K562 (cell line): ENCODE results near the gene MCAT. TPM values are rescaled to one million over a fixed set of nuclear protein-coding genes. Genes with fewer than 3 reads are reported as not detected.

Experiments
- ATAC-seq: fragments of 200-7000 bp; cut with Tn5 transposase; 3 replicates; pipeline ENCODE4 v1.9.1; 2020; ENCODE audit warnings: moderate library complexity
- BruUV-seq: library from RNA; stranded (reverse); fragments of 400-500 nt; replicated peaks from 2 replicates; lab custom pipeline; 2021; lab: Mats Ljungman, UMichigan
- CTCF ChIA-PET: fragments of 300-600 bp; formaldehyde crosslinking; extraction: SDS; loops from one replicate; lab custom pipeline; 2021; ENCODE audit warnings: low intra/inter-chr PET ratio; lab: Yijun Ruan, JAX
- POLR2A ChIA-PET: fragments of 300-600, 350-650 bp; sonication (Branson Sonifier 250); formaldehyde crosslinking; extraction: SDS; loops from one replicate; lab custom pipeline; 2021; ENCODE audit warnings: antibody characterized with exemption, inconsistent platforms; lab: Yijun Ruan, JAX
- DNase-seq, 4 experiments: peaks; one replicate each; pipeline versions ENCODE4 v3.0.0 to v3.0.0-alpha.2; 2011 to 2018; ENCODE audit warnings: low spot score in 3 of 4, mixed read lengths in 3 of 4; ENCODE audit errors: extremely low read depth in 1 of 4
- FAIRE-seq: peaks from 2 replicates; lab custom pipeline; 2011; peaks lifted over from hg19 to GRCh38; lab: Jason Lieb, UNC
- H2AFZ ChIP-seq: 2 replicates; pipeline ENCODE4 v1.6.0; 2011; ENCODE audit warnings: low read depth, low read length, control low read depth, inconsistent platforms
- H3K27ac ChIP-seq: fragments of 200-600 bp; 3 replicates; pipeline ENCODE4 v1.8.0; 2011; ENCODE audit warnings: low read depth, mild to moderate bottlenecking, control low read depth, inconsistent platforms, low read length, moderate library complexity, mixed read lengths; ENCODE audit errors: extremely low read depth
- H3K27me3 ChIP-seq, 2 experiments: fragments of 300-600 bp in 1 of 2; 2 replicates in 1 of 2; 3 replicates in 1 of 2; pipeline versions ENCODE4 v1.6.0 to v1.8.0; 2011; ENCODE audit warnings: inconsistent platforms in 2 of 2, low read length in 2 of 2, mild to moderate bottlenecking in 1 of 2, mixed read lengths in 1 of 2, moderate library complexity in 1 of 2; ENCODE audit not compliant: control insufficient read depth in 2 of 2, insufficient read depth in 2 of 2
- H3K36me3 ChIP-seq: fragments of 300-600 bp; 3 replicates; pipeline ENCODE4 v1.8.0; 2011; ENCODE audit warnings: mild to moderate bottlenecking, low read length, inconsistent platforms; ENCODE audit not compliant: control insufficient read depth, insufficient read depth
- H3K4me1 ChIP-seq, 2 experiments: fragments of 200-600 bp in 1 of 2; replicated peaks in 1 of 2; 2 replicates in 1 of 2; 3 replicates in 1 of 2; pipeline versions ENCODE4 v1.5.1 to v1.8.0; 2011; ENCODE audit warnings: inconsistent platforms in 2 of 2, low read length in 2 of 2, mild to moderate bottlenecking in 1 of 2, mixed read lengths in 1 of 2, moderate library complexity in 1 of 2; ENCODE audit not compliant: control insufficient read depth in 2 of 2, insufficient read depth in 2 of 2
- H3K4me2 ChIP-seq: 2 replicates; pipeline ENCODE4 v1.6.1; 2011; ENCODE audit warnings: low read length, control low read depth, inconsistent platforms, mixed read lengths; ENCODE audit not compliant: insufficient read depth
- H3K4me3 ChIP-seq: fragments of 200-600 bp; sonication (generic), shearing (Covaris generic); 2 replicates; pipeline ENCODE4 v1.5.1; 2016; ENCODE audit warnings: control low read depth, inconsistent platforms
- H3K79me2 ChIP-seq: fragments of 200-600 bp; 3 replicates; pipeline ENCODE4 v1.8.0; 2011; ENCODE audit warnings: low read length, inconsistent platforms; ENCODE audit not compliant: control insufficient read depth, insufficient read depth
- H3K9ac ChIP-seq, 2 experiments: 2 replicates each; pipeline versions ENCODE4 v1.6.0 to v1.6.1; 2011; ENCODE audit warnings: low read depth in 2 of 2, low read length in 2 of 2, control low read depth in 1 of 2, inconsistent platforms in 1 of 2, mild to moderate bottlenecking in 1 of 2, mixed read lengths in 1 of 2; ENCODE audit not compliant: insufficient read depth in 1 of 2
- H3K9me1 ChIP-seq: one replicate; pipeline ENCODE4 v1.6.0; 2011; ENCODE audit warnings: inconsistent platforms, mild to moderate bottlenecking, low read length, moderate library complexity; ENCODE audit not compliant: control insufficient read depth, insufficient read depth
- H3K9me3 ChIP-seq: replicated peaks from 2 replicates; pipeline ENCODE4 v1.5.1; 2011; ENCODE audit warnings: low read depth, low read length, inconsistent platforms; ENCODE audit not compliant: control insufficient read depth, insufficient read depth
- H4K20me1 ChIP-seq: replicated peaks from 2 replicates; pipeline ENCODE4 v1.6.1; 2011; ENCODE audit warnings: low read length, inconsistent platforms, mixed read lengths; ENCODE audit not compliant: control insufficient read depth, insufficient read depth
- ARNT ChIP-seq, 2 experiments: fragments of 450-650 bp; IDR thresholded peaks; 2 replicates each; pipeline ENCODE4 v1.6.1; 2016; ENCODE audit warnings: mild to moderate bottlenecking in 1 of 2
- CBX8 ChIP-seq: fragments of 200-600 bp; sonication (generic); IDR thresholded peaks from 2 replicates; pipeline ENCODE4 v1.6.1; 2012; ENCODE audit warnings: borderline replicate concordance, mixed run types, low read depth, mild to moderate bottlenecking, moderate library complexity, mixed read lengths, low read length, control low read depth, inconsistent platforms; ENCODE audit not compliant: poor library complexity, severe bottlenecking; ENCODE audit errors: extremely low read depth
- FOXA1 ChIP-seq: fragments of 450-650 bp; IDR thresholded peaks from 2 replicates; pipeline ENCODE4 v1.6.1; 2016; ENCODE audit warnings: mild to moderate bottlenecking, borderline replicate concordance
- JUN ChIP-seq, 2 experiments: sonication (generic) in 1 of 2; formaldehyde crosslinking in 1 of 2; IDR thresholded peaks; 2 replicates each; pipeline versions ENCODE4 v1.6.1 to v1.8.0; 2012 to 2022; ENCODE audit warnings: borderline replicate concordance in 2 of 2, mild to moderate bottlenecking in 2 of 2, improper control_type of control experiment in 1 of 2, low read depth in 1 of 2, low read length in 1 of 2, missing genetic modification reagents in 1 of 2
- POLR2G ChIP-seq: fragments of 200-400 bp; formaldehyde crosslinking; IDR thresholded peaks from 2 replicates; pipeline ENCODE4 v1.6.1; 2017; ENCODE audit warnings: low read depth, mild to moderate bottlenecking, antibody characterized with exemption, low read length, moderate library complexity
- RBM22 ChIP-seq: fragments of 200-400 bp; formaldehyde crosslinking; IDR thresholded peaks from 2 replicates; pipeline ENCODE4 v1.6.1; 2018; ENCODE audit warnings: low read length, low read depth; ENCODE audit not compliant: poor library complexity, severe bottlenecking
- ZNF212 ChIP-seq: fragments of 450-650 bp; formaldehyde crosslinking; IDR thresholded peaks from 2 replicates; pipeline ENCODE4 v1.4.0; 2020; ENCODE audit warnings: mild to moderate bottlenecking
- ZNF408 ChIP-seq: fragments of 250-450 bp; sonication (Bioruptor Pico); IDR thresholded peaks from 2 replicates; pipeline ENCODE4 v1.4.0; 2020; ENCODE audit warnings: low read depth, mild to moderate bottlenecking, moderate library complexity
- ZNF444 ChIP-seq: fragments of 250-450 bp; sonication (Bioruptor Pico); IDR thresholded peaks from 2 replicates; pipeline ENCODE4 v1.4.0; 2020; ENCODE audit warnings: mild to moderate bottlenecking, moderate library complexity
- WGBS: fragments of 100-300 bp; shearing (Covaris generic); methylation state at CpG from one replicate; pipeline ENCODE4 v1.1.6; 2016; ENCODE audit warnings: low coverage, mixed read lengths; ENCODE audit not compliant: insufficient coverage; ENCODE audit errors: missing lambda C conversion rate; 5-methylcytosine and 5-hydroxymethylcytosine counted together
- in situ Hi-C: fragments of 300-500 bp; cut with MboI; formaldehyde crosslinking; loops from 4 replicates; pipeline ENCODE4 v1.15.0; 2018; ENCODE audit warnings: inconsistent platforms, mixed read lengths
- intact Hi-C: fragments of 100-400 bp; cut with micrococcal nuclease; formaldehyde crosslinking; loops from 2 replicates; pipeline ENCODE4 v1.14.2; 2022
- polyA plus RNA-seq, 8 experiments: library from polyadenylated mRNA; depleted of rRNA in 4 of 8; stranded (reverse) in 5 of 8; unstranded in 3 of 8; fragments of >200 nt; fragmentation: Nextera tagmentation in 2 of 8; fragmentation: Illumina TruSeq in 1 of 8; extraction: Ambion mirVana in 2 of 8; extraction: Trizol in 1 of 8; gene quantifications; 2 replicates each; pipeline versions ENCODE4 v1.2.1 to v1.2.3, GENCODE V29; 2011 to 2014; ENCODE audit warnings: inconsistent platforms in 1 of 8, missing spikeins in 1 of 8
- total RNA-seq, 7 experiments: library from RNA; depleted of rRNA in 6 of 7; stranded (reverse); fragments of >200 nt in 6 of 7; fragmentation: Illumina TruSeq in 2 of 7; extraction: Trizol in 2 of 7; gene quantifications; 2 replicates each; pipeline versions ENCODE4 v1.2.1 to v1.2.3, GENCODE V29; 2011 to 2021; ENCODE audit warnings: low replicate concordance in 1 of 7
- TF ChIP-seq, protein P1 (sequence below): sonication (generic); formaldehyde crosslinking; IDR thresholded peaks from 2 replicates; pipeline ENCODE4 v1.8.0; 2022; ENCODE audit warnings: mild to moderate bottlenecking, missing genetic modification reagents

The MCAT gene
- total and polyA plus RNA-seq, 9 of the 15 experiments (the other 6 are each of a cell fraction or from before 2014, with no cell fraction given): 3.3 to 27.8 (median 13.9) TPM

DNA sequence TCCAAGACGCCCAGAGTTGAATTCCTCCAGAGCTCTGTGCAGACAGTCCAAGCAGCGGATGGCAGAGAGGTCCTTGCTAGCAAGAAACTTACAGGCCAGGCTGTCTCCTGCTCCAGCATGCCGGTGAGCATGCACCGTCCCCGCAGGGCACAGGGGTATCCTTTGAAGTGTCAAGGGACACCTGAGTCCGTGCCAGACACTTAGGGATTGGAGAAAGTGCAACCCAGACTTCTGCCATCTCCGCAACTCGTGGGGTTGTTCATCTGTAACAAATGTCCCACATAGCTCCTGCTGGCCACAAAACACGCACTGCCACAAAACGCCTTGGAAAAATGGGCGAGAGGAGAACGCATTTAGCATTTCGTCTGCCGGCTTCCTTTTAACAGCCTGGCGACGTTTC is 21.4 kb upstream of the MCAT start:
- Histone ChIP-seq H3K4me2 (no peak overlapping the region), H3K27me3 (no peaks in the 10 kb centered on the region), H3K9me1 (no peaks in the 10 kb centered on the region), H3K36me3 (peaks cover 44% of the 10 kb centered on the region; the same call in 1 of the 3 replicates), H3K4me1 (peaks cover 11 to 75% of the 10 kb centered on the region in 2 experiments), H4K20me1 (no peaks in the 10 kb centered on the region), H3K4me3 (no peak overlapping the region), H2AFZ (no peak overlapping the region), H3K9ac (peak overlapping the region in 1 of 2 experiments; percentile 84; a peak in 1 of 4 replicates), H3K9me3 (no peaks in the 10 kb centered on the region), H3K27ac (no peak overlapping the region), H3K79me2 (no peaks in the 10 kb centered on the region)
- ChIA-PET POLR2A (interaction anchor here (1.0 kb wide), 1 partner anchor 20 kb away, joined by 4 read pairs; no protein-coding TSS in a partner anchor), CTCF (no interaction called here)
- WGBS: 73% methylated on average over 15 of the region's 16 CpGs
- BruUV-seq: no TSS peak
- in situ Hi-C loops: no loop called here
- FAIRE-seq (no peak), ATAC-seq (no peak), DNase-seq (no peak)
- intact Hi-C loops: no loop called here
- TF ChIP-seq POLR2G (peak; percentile 29; the same call in 1 of the 2 replicates), ZNF444 (CRISPR knock-in tag) (no peak)

DNA sequence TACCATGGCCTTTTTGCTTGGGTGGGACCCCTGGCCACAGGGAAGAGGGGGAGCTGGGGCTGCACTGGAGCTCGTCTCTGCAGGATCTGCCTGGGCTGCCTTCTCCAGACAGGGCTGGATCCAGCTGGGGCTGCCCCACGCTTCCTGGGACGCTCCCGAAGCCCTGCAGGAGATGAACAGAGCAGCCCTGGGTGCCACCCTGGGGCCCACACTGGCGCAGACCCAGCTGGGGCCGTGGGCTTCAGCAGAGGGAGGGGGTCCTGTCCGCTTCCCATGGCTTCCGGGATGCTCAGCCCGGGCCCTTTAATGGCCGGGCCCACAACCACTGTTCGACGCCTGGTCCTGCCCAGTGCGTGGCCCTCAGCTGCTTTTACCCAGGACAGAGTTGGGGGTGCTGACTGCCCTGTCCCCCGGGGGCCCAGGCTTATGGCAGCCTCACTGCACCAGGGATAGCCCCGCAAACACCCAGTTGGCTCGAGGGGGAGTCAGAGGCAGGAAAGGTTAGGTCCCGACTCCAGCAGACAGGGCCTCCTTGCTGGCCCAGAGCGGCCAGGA is 20.1 kb upstream of the MCAT start:
- POLR2A ChIA-PET: interaction anchor here (0.6 to 1.2 kb wide), 4 partner anchors 10 to 140 kb away, joined by 3 to 5 read pairs (median 4); no protein-coding TSS in a partner anchor
- Histone ChIP-seq H3K27ac (peak overlapping the region; percentile 49; the same call in 1 of the 3 replicates), H3K4me2 (peak overlapping the region; percentile 49; the same call in 1 of the 2 replicates), H4K20me1 (no peaks in the 10 kb centered on the region), H3K9ac (peak overlapping the region in 1 of 2 experiments; percentile 84; a peak in 2 of 4 replicates), H3K79me2 (no peaks in the 10 kb centered on the region), H2AFZ (no peak overlapping the region), H3K4me1 (peaks cover 11 to 71% of the 10 kb centered on the region in 2 experiments), H3K36me3 (peaks cover 32% of the 10 kb centered on the region; the same call in 1 of the 3 replicates), H3K9me1 (no peaks in the 10 kb centered on the region), H3K27me3 (no peaks in the 10 kb centered on the region), H3K4me3 (no peak overlapping the region), H3K9me3 (no peaks in the 10 kb centered on the region)
- FAIRE-seq: no peak
- in situ Hi-C loops (no loop called here), intact Hi-C loops (no loop called here)
- no TSS peak for BruUV-seq
- TF ChIP-seq ZNF408 (CRISPR knock-in tag) (no peak), JUN (IDR thresholded peaks at IDR 0.05; ENCODE audit: borderline replicate concordance, low read depth, low read length) (no peak), JUN (CRISPR knock-in tag; IDR thresholded peaks at IDR 0.05; ENCODE audit: borderline replicate concordance) (no peak), ARNT (IDR thresholded peaks at IDR 0.05) (no peak), POLR2G (peak; percentile 42; the same call in 1 of the 2 replicates), ZNF212 (CRISPR knock-in tag) (no peak), CBX8 (no peak), FOXA1 (no peak), RBM22 (peak; percentile 70)
- TF ChIP-seq, protein P1, sequence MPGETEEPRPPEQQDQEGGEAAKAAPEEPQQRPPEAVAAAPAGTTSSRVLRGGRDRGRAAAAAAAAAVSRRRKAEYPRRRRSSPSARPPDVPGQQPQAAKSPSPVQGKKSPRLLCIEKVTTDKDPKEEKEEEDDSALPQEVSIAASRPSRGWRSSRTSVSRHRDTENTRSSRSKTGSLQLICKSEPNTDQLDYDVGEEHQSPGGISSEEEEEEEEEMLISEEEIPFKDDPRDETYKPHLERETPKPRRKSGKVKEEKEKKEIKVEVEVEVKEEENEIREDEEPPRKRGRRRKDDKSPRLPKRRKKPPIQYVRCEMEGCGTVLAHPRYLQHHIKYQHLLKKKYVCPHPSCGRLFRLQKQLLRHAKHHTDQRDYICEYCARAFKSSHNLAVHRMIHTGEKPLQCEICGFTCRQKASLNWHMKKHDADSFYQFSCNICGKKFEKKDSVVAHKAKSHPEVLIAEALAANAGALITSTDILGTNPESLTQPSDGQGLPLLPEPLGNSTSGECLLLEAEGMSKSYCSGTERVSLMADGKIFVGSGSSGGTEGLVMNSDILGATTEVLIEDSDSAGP: no peak
- ATAC-seq: no peak
- 77% methylated on average over 7 of the region's 18 CpGs for WGBS
- DNase-seq: no peak
- CTCF ChIA-PET: no interaction called here
